H1 (cell line): ENCODE measurements around the gene IPO9. TPM values are rescaled to one million over a fixed set of nuclear protein-coding genes. Genes with fewer than 3 reads are reported as not detected.

Source experiments
- CTCF ChIA-PET: fragments of 300-600 bp; sonication (Branson Sonifier 250); formaldehyde crosslinking; loops from one replicate; lab custom pipeline; 2021; ENCODE audit not compliant: partially characterized antibody; lab: Charles Lee
- POLR2A ChIA-PET: fragments of 300-600 bp; sonication (Branson Sonifier 250); formaldehyde crosslinking; loops from one replicate; lab custom pipeline; 2021; ENCODE audit warnings: inconsistent platforms; ENCODE audit not compliant: partially characterized antibody; lab: Charles Lee
- DNase-seq, 2 experiments: peaks; one replicate each; pipeline versions ENCODE4 v3.0.0 to v3.0.0-alpha.2; 2010 to 2022; ENCODE audit warnings: low spot score in 2 of 2, low read depth in 1 of 2, mixed read lengths in 1 of 2
- FAIRE-seq: peaks from 2 replicates; lab custom pipeline; 2011; peaks lifted over from hg19 to GRCh38; lab: Jason Lieb, UNC
- H2AFZ ChIP-seq: 2 replicates; pipeline ENCODE4 v1.8.1; 2012; ENCODE audit warnings: low read length, inconsistent platforms
- H2AK5ac ChIP-seq: 2 replicates; pipeline ENCODE4 v1.6.1; 2013; ENCODE audit warnings: low read depth, low read length
- H2BK120ac ChIP-seq: replicated peaks from 2 replicates; pipeline ENCODE3; 2013; ENCODE audit warnings: low read depth, low read length, inconsistent platforms
- H2BK12ac ChIP-seq: 2 replicates; pipeline ENCODE4 v1.6.1; 2013; ENCODE audit warnings: low read depth, low read length
- H2BK15ac ChIP-seq: 2 replicates; pipeline ENCODE4 v1.6.1; 2013; ENCODE audit warnings: low read length
- H2BK20ac ChIP-seq: 2 replicates; pipeline ENCODE4 v1.6.1; 2013; ENCODE audit warnings: low read length
- H2BK5ac ChIP-seq: 2 replicates; pipeline ENCODE4 v1.6.1; 2013; ENCODE audit warnings: low read depth, low read length
- H3K14ac ChIP-seq: 2 replicates; pipeline ENCODE4 v1.6.1; 2013; ENCODE audit warnings: inconsistent platforms; ENCODE audit not compliant: insufficient read length
- H3K18ac ChIP-seq: 2 replicates; pipeline ENCODE4 v1.6.1; 2013; ENCODE audit warnings: low read length; ENCODE audit errors: extremely low read depth
- H3K23ac ChIP-seq: 2 replicates; pipeline ENCODE4 v1.6.1; 2013; ENCODE audit warnings: inconsistent platforms; ENCODE audit not compliant: insufficient read length
- H3K23me2 ChIP-seq: 2 replicates; pipeline ENCODE4 v1.6.1; 2013; ENCODE audit warnings: low read depth, low read length
- H3K27ac ChIP-seq: 2 replicates; pipeline ENCODE4 v1.6.1; 2011; ENCODE audit warnings: low read depth, low read length, inconsistent platforms
- H3K27me3 ChIP-seq, 4 experiments: replicated peaks in 1 of 4; 1 replicate in 1 of 4; 2 replicates in 3 of 4; pipeline versions ENCODE4 v1.6.1 to v1.8.1; 2011 to 2013; ENCODE audit warnings: low read length in 3 of 4, mild to moderate bottlenecking in 3 of 4, inconsistent platforms in 2 of 4, mixed read lengths in 2 of 4, moderate library complexity in 1 of 4; ENCODE audit not compliant: control insufficient read depth in 3 of 4, insufficient read depth in 3 of 4; ENCODE audit errors: extremely low read depth in 1 of 4
- H3K36me3 ChIP-seq, 4 experiments: 2 replicates each; pipeline versions ENCODE4 v1.6.1 to v1.8.1; 2011 to 2013; ENCODE audit warnings: mild to moderate bottlenecking in 4 of 4, low read length in 3 of 4, moderate library complexity in 2 of 4, control low read depth in 1 of 4, inconsistent platforms in 1 of 4; ENCODE audit not compliant: insufficient read depth in 4 of 4, control insufficient read depth in 2 of 4
- H3K4ac ChIP-seq: replicated peaks from 2 replicates; pipeline ENCODE3; 2013; ENCODE audit warnings: low read length, low read depth, mixed read lengths, inconsistent platforms; ENCODE audit not compliant: insufficient read length
- H3K4me1 ChIP-seq, 4 experiments: replicated peaks in 1 of 4; 1 replicate in 1 of 4; 2 replicates in 3 of 4; pipeline versions ENCODE4 v1.6.1 to v1.8.1; 2011 to 2013; ENCODE audit warnings: low read length in 3 of 4, inconsistent platforms in 2 of 4, mixed read lengths in 1 of 4; ENCODE audit not compliant: insufficient read depth in 4 of 4, control insufficient read depth in 3 of 4
- H3K4me2 ChIP-seq, 2 experiments: 2 replicates each; pipeline versions ENCODE4 v1.6.1 to v1.8.1; 2011 to 2013; ENCODE audit warnings: low read depth in 2 of 2, low read length in 2 of 2, control low read depth in 1 of 2, inconsistent platforms in 1 of 2, mild to moderate bottlenecking in 1 of 2; ENCODE audit not compliant: insufficient read depth in 1 of 2
- H3K4me3 ChIP-seq, 4 experiments: fragments of 200-600, 300-600 bp in 1 of 4; sonication (generic), shearing (Covaris generic), sonication (Bioruptor Twin) in 1 of 4; 2 replicates each; pipeline versions ENCODE4 v1.5.1 to v1.8.1; 2011 to 2016; ENCODE audit warnings: low read length in 4 of 4, low read depth in 3 of 4, control low read depth in 2 of 4, inconsistent platforms in 2 of 4, mild to moderate bottlenecking in 2 of 4, mixed read lengths in 1 of 4, moderate library complexity in 1 of 4; ENCODE audit not compliant: insufficient read depth in 2 of 4; ENCODE audit errors: extremely low read depth in 1 of 4
- H3K56ac ChIP-seq: replicated peaks from 2 replicates; pipeline ENCODE3; 2013; ENCODE audit warnings: low read depth, mild to moderate bottlenecking, mixed read lengths, low read length, inconsistent platforms; ENCODE audit not compliant: insufficient read length
- H3K79me1 ChIP-seq: 2 replicates; pipeline ENCODE4 v1.6.1; 2013; ENCODE audit warnings: low read depth, low read length, control low read depth
- H3K79me2 ChIP-seq, 2 experiments: 2 replicates each; pipeline versions ENCODE4 v1.6.1 to v1.8.1; 2012 to 2013; ENCODE audit warnings: low read length in 2 of 2, mild to moderate bottlenecking in 2 of 2, inconsistent platforms in 1 of 2; ENCODE audit not compliant: insufficient read depth in 2 of 2, control insufficient read depth in 1 of 2
- H3K9ac ChIP-seq, 4 experiments: replicated peaks in 1 of 4; 1 replicate in 1 of 4; 2 replicates in 3 of 4; pipeline versions ENCODE4 v1.6.1 to v1.8.1; 2011 to 2013; ENCODE audit warnings: low read depth in 3 of 4, low read length in 3 of 4, control low read depth in 2 of 4, mild to moderate bottlenecking in 2 of 4, moderate library complexity in 2 of 4, inconsistent platforms in 1 of 4; ENCODE audit errors: extremely low read depth in 1 of 4
- H3K9me3 ChIP-seq, 2 experiments: 2 replicates each; pipeline versions ENCODE4 v1.6.1 to v1.8.1; 2012 to 2013; ENCODE audit warnings: mild to moderate bottlenecking in 2 of 2, moderate library complexity in 2 of 2, control low read depth in 1 of 2, inconsistent platforms in 1 of 2, low read depth in 1 of 2, low read length in 1 of 2, mixed read lengths in 1 of 2; ENCODE audit not compliant: insufficient read depth in 2 of 2
- H4K20me1 ChIP-seq, 2 experiments: replicated peaks in 1 of 2; 2 replicates each; pipeline versions ENCODE3 to v1.8.1; 2011 to 2013; ENCODE audit warnings: inconsistent platforms in 2 of 2, low read length in 2 of 2, mild to moderate bottlenecking in 1 of 2; ENCODE audit not compliant: insufficient read depth in 2 of 2, control insufficient read depth in 1 of 2
- H4K5ac ChIP-seq: 2 replicates; pipeline ENCODE4 v1.6.1; 2013; ENCODE audit warnings: low read length, low read depth, mixed read lengths, inconsistent platforms; ENCODE audit not compliant: insufficient read length
- H4K8ac ChIP-seq: 2 replicates; pipeline ENCODE4 v1.8.0; 2013; ENCODE audit warnings: mild to moderate bottlenecking, moderate library complexity, low read length, inconsistent platforms; ENCODE audit not compliant: insufficient read depth; ENCODE audit errors: extremely low read depth
- H4K91ac ChIP-seq: replicated peaks from 2 replicates; pipeline ENCODE3; 2013; ENCODE audit warnings: low read length, mixed read lengths, inconsistent platforms; ENCODE audit not compliant: insufficient read length
- BRCA1 ChIP-seq: IDR thresholded peaks from 2 replicates; pipeline ENCODE4 v1.6.1; 2012; ENCODE audit warnings: low read depth, low read length, improper control_type of control experiment
- CBX5 ChIP-seq: fragments of 300-800, 300-1000 bp; sonication (generic); IDR thresholded peaks from 2 replicates; pipeline ENCODE4 v1.7.1; 2016; ENCODE audit warnings: antibody characterized with exemption, low read length, low read depth
- CHD1 ChIP-seq: IDR thresholded peaks from 2 replicates; pipeline ENCODE4 v1.6.1; 2012; ENCODE audit warnings: low read depth, low read length, improper control_type of control experiment
- E2F6 ChIP-seq: IDR thresholded peaks from 2 replicates; pipeline ENCODE4 v1.6.1; 2012; ENCODE audit warnings: inconsistent platforms
- GTF2F1 ChIP-seq: IDR thresholded peaks from 2 replicates; pipeline ENCODE4 v1.6.1; 2012; ENCODE audit warnings: low read depth, low read length, improper control_type of control experiment, borderline replicate concordance
- HDAC2 ChIP-seq, 2 experiments: fragments of 300-600 bp in 1 of 2; sonication (generic) in 1 of 2; IDR thresholded peaks; 2 replicates each; pipeline ENCODE4 v1.6.1; 2011 to 2012; ENCODE audit warnings: low read depth in 2 of 2, low read length in 2 of 2, mild to moderate bottlenecking in 2 of 2, moderate library complexity in 2 of 2, borderline replicate concordance in 1 of 2, inconsistent platforms in 1 of 2
- HDAC6 ChIP-seq: IDR thresholded peaks from one replicate; pipeline ENCODE4 v1.7.1; 2012; ENCODE audit warnings: low read depth, mild to moderate bottlenecking, inconsistent platforms, low read length, moderate library complexity
- JUN ChIP-seq: IDR thresholded peaks from 2 replicates; pipeline ENCODE4 v1.6.1; 2011; ENCODE audit warnings: low read depth, mild to moderate bottlenecking, improper control_type of control experiment, low read length
- KDM1A ChIP-seq: fragments of 200-600, 300-600 bp; sonication (generic); IDR thresholded peaks from 2 replicates; pipeline ENCODE4 v1.7.1; 2016; ENCODE audit warnings: mild to moderate bottlenecking, low read length, borderline replicate concordance
- POLR2AphosphoS5 ChIP-seq: IDR thresholded peaks from 2 replicates; pipeline ENCODE4 v1.6.1; 2011; ENCODE audit warnings: low read depth, low read length
- SAP30 ChIP-seq: fragments of 300-600 bp; sonication (generic); IDR thresholded peaks from 2 replicates; pipeline ENCODE4 v1.7.1; 2012; ENCODE audit warnings: low read length, moderate library complexity, mild to moderate bottlenecking, inconsistent platforms; ENCODE audit not compliant: insufficient read depth, insufficient replicate concordance
- SP2 ChIP-seq: IDR thresholded peaks from 2 replicates; pipeline ENCODE4 v1.6.1; 2012; ENCODE audit warnings: mild to moderate bottlenecking, low read length, inconsistent platforms
- SRF ChIP-seq: IDR thresholded peaks from 2 replicates; pipeline ENCODE4 v1.6.1; 2011; ENCODE audit warnings: mild to moderate bottlenecking, low read depth, low read length, moderate library complexity
- WGBS, 2 experiments: shearing (Covaris generic) in 1 of 2; methylation state at CpG; one replicate each; pipeline versions ENCODE4 v1.1.6 to v1.1.7; 2013 to 2015; ENCODE audit warnings: low lambda C conversion rate in 2 of 2, mixed read lengths in 2 of 2, inconsistent platforms in 1 of 2, low coverage in 1 of 2, missing lambda C conversion rate in 1 of 2; ENCODE audit not compliant: insufficient replicate concordance in 2 of 2, insufficient coverage in 1 of 2, insufficient read length in 1 of 2; ENCODE audit errors: extremely low coverage in 1 of 2, missing lambda C conversion rate in 1 of 2; 5-methylcytosine and 5-hydroxymethylcytosine counted together
- polyA plus RNA-seq, 7 experiments: library from polyadenylated mRNA; depleted of rRNA in 3 of 7; stranded (reverse) in 5 of 7; unstranded in 2 of 7; fragments of >200 nt in 5 of 7; fragments of 200-250 nt in 2 of 7; gene quantifications; 1 replicate in 5 of 7; 2 replicates in 1 of 7; 4 replicates in 1 of 7; pipeline versions ENCODE4 v1.2.1 to v1.2.3, GENCODE V29; 2011 to 2013; ENCODE audit warnings: missing spikeins in 2 of 7, mixed read lengths in 2 of 7
- total RNA-seq: library from RNA; stranded (reverse); fragmentation: NEBNext Ultra II Directional; extraction: Animal tissue kit (Norgen Biotek cat#: 25700); gene quantifications from 2 replicates; pipeline ENCODE4 v1.2.1, GENCODE V29; 2021

IPO9 gene
- total and polyA plus RNA-seq, 2 of the 8 experiments (the other 6 are each of a cell fraction or from before 2014, with no cell fraction given): 61.0 to 122 TPM

- Histone ChIP-seq H4K20me1 (peaks cover 4% of the 10 kb centered on the region in 2 experiments), H3K18ac (no peak overlapping the region), H3K4ac (no peak overlapping the region), H2BK20ac (no peak overlapping the region), H2BK120ac (no peak overlapping the region), H4K91ac (no peak overlapping the region), H4K8ac (no peak overlapping the region), H3K79me2 (no peaks in the 10 kb centered on the region), H2BK12ac (no peak overlapping the region), H3K9me3 (no peaks in the 10 kb centered on the region), H3K79me1 (no peaks in the 10 kb centered on the region), H3K4me3 (no peak overlapping the region), H3K9ac (no peak overlapping the region), H3K56ac (no peak overlapping the region), H3K4me1 (no peaks in the 10 kb centered on the region), H2BK5ac (no peak overlapping the region), H3K23ac (no peak overlapping the region), H2BK15ac (no peak overlapping the region), H3K36me3 (peaks cover 36 to 84% (median 60%) of the 10 kb centered on the region in 4 experiments), H2AFZ (no peak overlapping the region), H2AK5ac (no peak overlapping the region), H3K27me3 (no peaks in the 10 kb centered on the region), H3K4me2 (no peak overlapping the region), H3K27ac (no peak overlapping the region), H4K5ac (no peak overlapping the region), H3K14ac (no peak overlapping the region), H3K23me2 (no peaks in the 10 kb centered on the region; the same call in 1 of the 2 replicates)
- TF ChIP-seq POLR2AphosphoS5 (no peak), E2F6 (no peak), SAP30 (no peak), GTF2F1 (no peak), SP2 (no peak), BRCA1 (no peak), KDM1A (no peak), CBX5 (no peak), HDAC2 (IDR thresholded peaks at IDR 0.05; ENCODE audit: borderline replicate concordance in 1 of 2, low read depth in 2 of 2, low read length in 2 of 2) (no peak), SRF (no peak), CHD1 (no peak), JUN (no peak), HDAC6 (no peak)
- CTCF ChIA-PET: interaction anchor here (0.9 to 4.1 kb wide), 3 partner anchors 10 to 99 kb away, joined by 3 to 41 read pairs (median 4); no protein-coding TSS in a partner anchor
- no peak for DNase-seq
- 91% methylated on average over 6 of the region's 6 CpGs; no CpG with 5 or more reads in 1 of the 2 experiments for WGBS, 2 experiments
- no peak for FAIRE-seq
- POLR2A ChIA-PET: no interaction called here
Observed at GRCh38 chr1:201808633-201808990, 20.3 kb upstream of the IPO9 start.
